ENCODE measurements around the gene RSPH10B2.
A peak's percentile ranks its signal among the peaks of the same experiment; 100 is the strongest.
"Not testable (repeated sequence)": the region's sequence is repeated elsewhere in the genome, so short reads cannot be mapped to it uniquely, and the experiment has no call there.

The RSPH10B2 gene

GRCh38 chr7:6781581-6781980 is 27.7 kb downstream of the RSPH10B2 start:
- DNase-seq (ENCODE audit: low read depth); H3K4me3 ChIP-seq (ENCODE audit: low read length): not testable (repeated sequence)

- not testable (repeated sequence) for H3K4me3 ChIP-seq (ENCODE audit: low read length)
Observed at GRCh38 chr7:6789353-6789752, 35.5 kb downstream of the RSPH10B2 start.

GRCh38 chr7:6792113-6792872 is 38.4 kb downstream of the RSPH10B2 start:
- DNase-seq (ENCODE audit: low read depth), result peak; percentile 32
- not testable (repeated sequence) for H3K4me3 ChIP-seq (ENCODE audit: low read length)

More at GRCh38 chr7:6789353-6789752, 35.5 kb downstream of the RSPH10B2 start:
- DNase-seq (ENCODE audit: low read depth), result not testable (repeated sequence)

GRCh38 chr7:6794276-6794675 is 40.4 kb downstream of the RSPH10B2 start:
- H3K4me3 ChIP-seq (ENCODE audit: low read length); DNase-seq (ENCODE audit: low read depth): not testable (repeated sequence)

GRCh38 chr7:6797218-6797617 is 43.3 kb downstream of the RSPH10B2 start:
- DNase-seq (ENCODE audit: low read depth), result not testable (repeated sequence)

GRCh38 chr7:6798047-6798446 is 44.1 kb downstream of the RSPH10B2 start:
- not testable (repeated sequence) for H3K4me3 ChIP-seq (ENCODE audit: low read length); DNase-seq (ENCODE audit: low read depth)

More at GRCh38 chr7:6797218-6797617, 43.3 kb downstream of the RSPH10B2 start:
- H3K4me3 ChIP-seq (ENCODE audit: low read length), result not testable (repeated sequence)

GRCh38 chr7:6799887-6800286 is 46.0 kb downstream of the RSPH10B2 start:
- DNase-seq (ENCODE audit: low read depth); H3K4me3 ChIP-seq (ENCODE audit: low read length): not testable (repeated sequence)

- DNase-seq (ENCODE audit: low read depth), result not testable (repeated sequence)
Observed at GRCh38 chr7:6800331-6800730, 46.4 kb downstream of the RSPH10B2 start.

GRCh38 chr7:6807393-6807918 is 53.6 kb downstream of the RSPH10B2 start:
- not testable (repeated sequence) for DNase-seq (ENCODE audit: low read depth); H3K4me3 ChIP-seq (ENCODE audit: low read length)

More at GRCh38 chr7:6800331-6800730, 46.4 kb downstream of the RSPH10B2 start:
- H3K4me3 ChIP-seq (ENCODE audit: low read length), result not testable (repeated sequence)

- DNase-seq (ENCODE audit: low read depth); H3K4me3 ChIP-seq (ENCODE audit: low read length): not testable (repeated sequence)
Observed at GRCh38 chr7:6807959-6808358, 54.1 kb downstream of the RSPH10B2 start.

GRCh38 chr7:6813011-6813410 is 59.1 kb downstream of the RSPH10B2 start:
- H3K4me3 ChIP-seq (ENCODE audit: low read length); DNase-seq (ENCODE audit: low read depth): not testable (repeated sequence)

GRCh38 chr7:6815470-6815869 is 61.6 kb downstream of the RSPH10B2 start:
- not testable (repeated sequence) for H3K4me3 ChIP-seq (ENCODE audit: low read length); DNase-seq (ENCODE audit: low read depth)

- not testable (repeated sequence) for H3K4me3 ChIP-seq (ENCODE audit: low read length); DNase-seq (ENCODE audit: low read depth)
Observed at GRCh38 chr7:6821622-6822021, 67.7 kb downstream of the RSPH10B2 start.

GRCh38 chr7:6825236-6826125 is 71.6 kb downstream of the RSPH10B2 start:
- peak overlapping the region; percentile 35 for H3K4me3 ChIP-seq (ENCODE audit: low read length)
- not testable (repeated sequence) for DNase-seq (ENCODE audit: low read depth)

GRCh38 chr7:6826151-6826550 is 72.2 kb downstream of the RSPH10B2 start, which contains the start of gene CCZ1B:
Gene CCZ1B (minus strand): TSS chr7:6826275. CDS start chr7:6826197, 78 bp downstream.
- DNase-seq (ENCODE audit: low read depth), result peak; percentile 78
- peak; percentile 24 for TF ChIP-seq CTCF (IDR thresholded peaks at IDR 0.05; ENCODE audit: insufficient read depth, low read depth, low read length, missing control alignments)
- H3K4me3 ChIP-seq (ENCODE audit: low read length), result peak within 1 kb of the TSS; percentile 54

GRCh38 chr7:6827180-6827579 is 73.3 kb downstream of the RSPH10B2 start:
- H3K4me3 ChIP-seq (ENCODE audit: low read length); DNase-seq (ENCODE audit: low read depth): not testable (repeated sequence)

- DNase-seq (ENCODE audit: low read depth); H3K4me3 ChIP-seq (ENCODE audit: low read length): not testable (repeated sequence)
Observed at GRCh38 chr7:6829616-6830015, 75.7 kb downstream of the RSPH10B2 start.

- DNase-seq (ENCODE audit: low read depth); H3K4me3 ChIP-seq (ENCODE audit: low read length): not testable (repeated sequence)
Observed at GRCh38 chr7:6830026-6830425, 76.1 kb downstream of the RSPH10B2 start.
